ENCODE results near the gene UGT2B15.
"Not testable (repeated sequence)": the region's sequence is repeated elsewhere in the genome, so short reads cannot be mapped to it uniquely, and the experiment has no call there.

Gene UGT2B15

GRCh38 chr4:68683034-68683433, 12.6 kb upstream of the UGT2B15 start:
- Histone ChIP-seq H3K4me3 (ENCODE audit: low read length) (no peak overlapping the region), H3K27me3 (ENCODE audit: control insufficient read depth, low read length) (no peaks in the 10 kb centered on the region), H3K27ac (ENCODE audit: low read depth, low read length) (no peak overlapping the region), H3K4me2 (ENCODE audit: low read length) (no peak overlapping the region), H3K79me2 (ENCODE audit: control insufficient read depth, low read length) (no peaks in the 10 kb centered on the region), H3K9me3 (ENCODE audit: control insufficient read depth, insufficient read depth, low read length) (no peaks in the 10 kb centered on the region), H3K9me2 (replicated peaks; ENCODE audit: control insufficient read depth, low read length) (no peaks in the 10 kb centered on the region), H4K20me1 (ENCODE audit: control insufficient read depth, insufficient read depth, low read depth, low read length) (no peaks in the 10 kb centered on the region), H3K4me1 (ENCODE audit: control insufficient read depth, low read length) (no peaks in the 10 kb centered on the region), H3K36me3 (ENCODE audit: control insufficient read depth, low read length) (no peaks in the 10 kb centered on the region), H3F3A (ENCODE audit: control insufficient read depth, insufficient read depth) (no peaks in the 10 kb centered on the region)
- TF ChIP-seq EZH2phosphoT487 (IDR thresholded peaks at IDR 0.05; ENCODE audit: borderline replicate concordance, low read length), result no peak
- TF ChIP-seq CTCF (IDR thresholded peaks at IDR 0.05; ENCODE audit: low read depth, low read length, poor library complexity, severe bottlenecking), result no peak

GRCh38 chr4:68681298-68681697, 10.8 kb upstream of the UGT2B15 start:
- not testable (repeated sequence) for H3K9me2 ChIP-seq (replicated peaks; ENCODE audit: control insufficient read depth, low read length); H3K27ac ChIP-seq (ENCODE audit: low read depth, low read length); H3F3A ChIP-seq (ENCODE audit: control insufficient read depth, insufficient read depth); H3K4me1 ChIP-seq (ENCODE audit: control insufficient read depth, low read length); H4K20me1 ChIP-seq (ENCODE audit: control insufficient read depth, insufficient read depth, low read depth, low read length); H3K27me3 ChIP-seq (ENCODE audit: control insufficient read depth, low read length); H3K9me3 ChIP-seq (ENCODE audit: control insufficient read depth, insufficient read depth, low read length); H3K4me2 ChIP-seq (ENCODE audit: low read length); H3K4me3 ChIP-seq (ENCODE audit: low read length); H3K36me3 ChIP-seq (ENCODE audit: control insufficient read depth, low read length); H3K79me2 ChIP-seq (ENCODE audit: control insufficient read depth, low read length)

- Histone ChIP-seq H3K4me2 (ENCODE audit: low read length) (no peak overlapping the region), H3K9me3 (ENCODE audit: control insufficient read depth, insufficient read depth, low read length) (no peaks in the 10 kb centered on the region), H3K4me1 (ENCODE audit: control insufficient read depth, low read length) (no peaks in the 10 kb centered on the region), H3K27me3 (ENCODE audit: control insufficient read depth, low read length) (no peaks in the 10 kb centered on the region), H3K79me2 (ENCODE audit: control insufficient read depth, low read length) (no peaks in the 10 kb centered on the region), H3K4me3 (ENCODE audit: low read length) (no peak overlapping the region), H3K27ac (ENCODE audit: low read depth, low read length) (no peak overlapping the region), H4K20me1 (ENCODE audit: control insufficient read depth, insufficient read depth, low read depth, low read length) (no peaks in the 10 kb centered on the region), H3F3A (ENCODE audit: control insufficient read depth, insufficient read depth) (no peaks in the 10 kb centered on the region), H3K9me2 (replicated peaks; ENCODE audit: control insufficient read depth, low read length) (no peaks in the 10 kb centered on the region), H3K36me3 (ENCODE audit: control insufficient read depth, low read length) (no peaks in the 10 kb centered on the region)
- TF ChIP-seq EZH2phosphoT487 (IDR thresholded peaks at IDR 0.05; ENCODE audit: borderline replicate concordance, low read length), result no peak
- TF ChIP-seq CTCF (IDR thresholded peaks at IDR 0.05; ENCODE audit: low read depth, low read length, poor library complexity, severe bottlenecking), result no peak
Measured at GRCh38 chr4:68673143-68673542, 2.7 kb upstream of the UGT2B15 start.

- not testable (repeated sequence) for H3K27me3 ChIP-seq (ENCODE audit: control insufficient read depth, low read length); H3K36me3 ChIP-seq (ENCODE audit: control insufficient read depth, low read length); H3K4me2 ChIP-seq (ENCODE audit: low read length); H3K9me3 ChIP-seq (ENCODE audit: control insufficient read depth, insufficient read depth, low read length); H3K27ac ChIP-seq (ENCODE audit: low read depth, low read length); H3K9me2 ChIP-seq (replicated peaks; ENCODE audit: control insufficient read depth, low read length); H3K79me2 ChIP-seq (ENCODE audit: control insufficient read depth, low read length); H3F3A ChIP-seq (ENCODE audit: control insufficient read depth, insufficient read depth); H3K4me1 ChIP-seq (ENCODE audit: control insufficient read depth, low read length); H3K4me3 ChIP-seq (ENCODE audit: low read length); H4K20me1 ChIP-seq (ENCODE audit: control insufficient read depth, insufficient read depth, low read depth, low read length)
Measured at GRCh38 chr4:68671217-68671616, 765 bp upstream of the UGT2B15 start.

GRCh38 chr4:68668537-68669163, 1.8 kb downstream of the UGT2B15 start:
- H3F3A ChIP-seq (ENCODE audit: control insufficient read depth, insufficient read depth); H3K4me3 ChIP-seq (ENCODE audit: low read length); H3K9me3 ChIP-seq (ENCODE audit: control insufficient read depth, insufficient read depth, low read length); H3K79me2 ChIP-seq (ENCODE audit: control insufficient read depth, low read length); H3K27me3 ChIP-seq (ENCODE audit: control insufficient read depth, low read length); H3K9me2 ChIP-seq (replicated peaks; ENCODE audit: control insufficient read depth, low read length); H3K36me3 ChIP-seq (ENCODE audit: control insufficient read depth, low read length); H3K27ac ChIP-seq (ENCODE audit: low read depth, low read length); H3K4me2 ChIP-seq (ENCODE audit: low read length); H4K20me1 ChIP-seq (ENCODE audit: control insufficient read depth, insufficient read depth, low read depth, low read length); H3K4me1 ChIP-seq (ENCODE audit: control insufficient read depth, low read length): not testable (repeated sequence)

- H3K4me3 ChIP-seq (ENCODE audit: low read length); H3K36me3 ChIP-seq (ENCODE audit: control insufficient read depth, low read length); H3K27ac ChIP-seq (ENCODE audit: low read depth, low read length); H3K4me2 ChIP-seq (ENCODE audit: low read length); H3K27me3 ChIP-seq (ENCODE audit: control insufficient read depth, low read length); H3K9me2 ChIP-seq (replicated peaks; ENCODE audit: control insufficient read depth, low read length); H3K4me1 ChIP-seq (ENCODE audit: control insufficient read depth, low read length); H3K79me2 ChIP-seq (ENCODE audit: control insufficient read depth, low read length); H3F3A ChIP-seq (ENCODE audit: control insufficient read depth, insufficient read depth); H3K9me3 ChIP-seq (ENCODE audit: control insufficient read depth, insufficient read depth, low read length); H4K20me1 ChIP-seq (ENCODE audit: control insufficient read depth, insufficient read depth, low read depth, low read length): not testable (repeated sequence)
Measured at GRCh38 chr4:68667551-68667950, 2.9 kb downstream of the UGT2B15 start.

- not testable (repeated sequence) for H3K4me1 ChIP-seq (ENCODE audit: control insufficient read depth, low read length); H3K4me2 ChIP-seq (ENCODE audit: low read length); H3K79me2 ChIP-seq (ENCODE audit: control insufficient read depth, low read length); H4K20me1 ChIP-seq (ENCODE audit: control insufficient read depth, insufficient read depth, low read depth, low read length); H3F3A ChIP-seq (ENCODE audit: control insufficient read depth, insufficient read depth); H3K27me3 ChIP-seq (ENCODE audit: control insufficient read depth, low read length); H3K36me3 ChIP-seq (ENCODE audit: control insufficient read depth, low read length); H3K27ac ChIP-seq (ENCODE audit: low read depth, low read length); H3K9me3 ChIP-seq (ENCODE audit: control insufficient read depth, insufficient read depth, low read length); H3K4me3 ChIP-seq (ENCODE audit: low read length); H3K9me2 ChIP-seq (replicated peaks; ENCODE audit: control insufficient read depth, low read length)
Measured at GRCh38 chr4:68664721-68665120, 5.7 kb downstream of the UGT2B15 start.

All from DOHH2 (cell line).